HG02610 (cell line): ENCODE results near the gene SPP1.
"Not testable (repeated sequence)": the region's sequence is repeated elsewhere in the genome, so short reads cannot be mapped to it uniquely, and the experiment has no call there.

Source experiments
- ATAC-seq: cut with Tn5 transposase; IDR thresholded peaks from one replicate; pipeline ENCODE4 v1.9.1; 2021; ENCODE audit warnings: mild to moderate bottlenecking, moderate library complexity; ENCODE audit not compliant: unreplicated experiment

SPP1 gene

GRCh38 chr4:88017516-88018297 lies 42.2 kb downstream of the SPP1 start:
- no peak for ATAC-seq

GRCh38 chr4:88018466-88018865 lies 43.0 kb downstream of the SPP1 start:
- no peak for ATAC-seq

GRCh38 chr4:88021824-88022223 lies 46.3 kb downstream of the SPP1 start:
- no peak for ATAC-seq

- no peak for ATAC-seq
These were observed 46.8 kb downstream of the SPP1 start for GRCh38 chr4:88022289-88022688.

GRCh38 chr4:88025868-88026661 lies 50.6 kb downstream of the SPP1 start:
- ATAC-seq = not testable (repeated sequence)

GRCh38 chr4:88027611-88028608 lies 52.4 kb downstream of the SPP1 start:
- ATAC-seq = no peak

- ATAC-seq = no peak
These were observed 53.4 kb downstream of the SPP1 start for GRCh38 chr4:88028946-88029345.

- no peak for ATAC-seq
These were observed 54.0 kb downstream of the SPP1 start for GRCh38 chr4:88029556-88029955.

- ATAC-seq = no peak
These were observed 55.2 kb downstream of the SPP1 start for GRCh38 chr4:88030565-88031310.
